Activated T-helper 1 cell treated with anti-CD3 and anti-CD28 coated beads, Interleukin-2, amount 50 U/mL, for 16 hours (primary cell): ENCODE measurements around the gene ERGIC3.

Experiments
- DNase-seq, 2 donors: peaks; one replicate each; pipeline ENCODE4 v3.0.0-alpha.2; 2020; ENCODE audit warnings: low read depth in 1 of 2, low spot score in 1 of 2

The ERGIC3 gene

DNA sequence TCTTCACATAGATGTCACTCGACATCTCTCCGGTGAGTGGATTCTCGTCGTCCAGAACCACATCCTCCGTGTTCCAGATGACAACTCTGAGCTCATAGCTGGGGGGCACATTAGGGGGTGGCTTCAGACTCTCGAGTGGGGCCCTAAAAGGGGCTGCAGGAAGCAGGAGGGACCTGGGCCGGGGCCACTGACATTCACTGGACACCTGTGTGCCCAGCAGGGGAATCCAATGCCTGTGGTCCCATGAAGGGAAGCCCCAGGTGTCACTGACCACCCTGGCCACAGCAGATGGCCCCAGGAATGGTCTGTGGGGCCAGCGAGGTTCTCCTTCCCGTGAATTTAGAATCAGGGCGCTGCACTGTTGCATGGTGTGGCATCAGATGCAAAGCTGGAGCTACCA, 18.7 kb downstream of the ERGIC3 start:
- DNase-seq = no peak

DNA sequence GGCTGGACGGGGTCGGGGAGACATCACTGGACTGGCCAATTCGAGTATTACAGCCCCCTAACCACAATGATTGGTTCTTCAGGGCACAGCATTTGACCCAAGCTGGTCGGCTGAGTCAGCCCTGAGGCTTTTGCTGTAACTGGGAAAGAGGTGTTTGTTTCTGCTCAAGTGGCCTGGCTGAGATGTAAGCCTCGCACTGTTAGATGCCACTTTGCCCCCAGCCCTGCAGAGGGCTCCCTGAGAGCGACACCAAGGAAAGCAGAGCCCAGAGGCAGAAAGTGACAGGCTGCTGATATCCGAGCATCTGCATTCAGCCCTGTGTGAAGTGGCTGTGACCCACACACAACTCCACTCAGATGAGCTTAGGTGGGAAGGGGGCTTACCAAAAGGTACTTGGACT, 19.4 kb downstream of the ERGIC3 start:
- no peak for DNase-seq

- no peak for DNase-seq
These were observed 19.8 kb downstream of the ERGIC3 start for GRCh38 chr20:35561671-35562070.

- no peak for DNase-seq
These were observed 20.7 kb downstream of the ERGIC3 start for GRCh38 chr20:35562541-35563110.

DNA sequence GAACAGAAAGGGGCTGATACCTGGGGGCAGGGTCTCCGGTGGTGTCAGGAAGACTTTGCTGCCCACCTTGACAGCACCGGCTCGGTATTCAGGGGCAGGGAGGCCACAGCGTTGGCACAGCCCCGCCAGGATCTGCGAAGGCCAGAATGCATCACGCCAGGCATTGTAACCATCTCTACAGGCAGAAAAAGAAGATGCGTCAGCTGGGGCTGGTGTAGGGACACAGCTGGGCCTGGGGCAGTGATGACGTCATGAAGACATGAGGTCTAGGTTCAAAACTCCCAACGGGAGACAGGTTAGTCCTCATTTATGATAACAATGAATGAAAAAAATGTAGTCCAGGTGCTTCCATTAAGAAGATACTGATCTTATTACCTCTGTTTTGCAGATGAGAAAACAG, 22.0 kb downstream of the ERGIC3 start:
- DNase-seq = no peak

- no peak for DNase-seq
These were observed 23.0 kb downstream of the ERGIC3 start for GRCh38 chr20:35564905-35565304.

GRCh38 chr20:35568645-35569044, 26.8 kb downstream of the ERGIC3 start:
- no peak for DNase-seq

GRCh38 chr20:35571555-35571954, 29.7 kb downstream of the ERGIC3 start:
- DNase-seq = no peak

DNA sequence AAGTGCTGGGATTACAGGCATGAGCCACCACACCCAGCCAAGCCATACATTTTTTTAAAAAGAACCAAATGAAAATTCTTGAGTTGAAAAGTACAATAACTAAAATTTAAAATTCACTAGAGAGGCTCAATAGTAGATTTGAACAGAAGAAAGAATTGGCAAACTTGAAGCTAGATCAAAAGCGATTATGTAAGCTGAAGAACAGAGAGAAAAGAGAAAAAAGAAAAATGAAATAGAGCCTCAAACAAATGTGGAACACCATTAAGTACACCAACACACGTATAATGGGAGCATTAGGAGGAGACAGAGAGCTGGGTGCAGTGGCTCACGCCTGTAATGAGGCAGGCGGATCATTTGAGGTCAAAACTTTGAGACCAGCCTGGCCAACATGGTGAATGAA, 31.0 kb downstream of the ERGIC3 start:
- no peak for DNase-seq

DNA sequence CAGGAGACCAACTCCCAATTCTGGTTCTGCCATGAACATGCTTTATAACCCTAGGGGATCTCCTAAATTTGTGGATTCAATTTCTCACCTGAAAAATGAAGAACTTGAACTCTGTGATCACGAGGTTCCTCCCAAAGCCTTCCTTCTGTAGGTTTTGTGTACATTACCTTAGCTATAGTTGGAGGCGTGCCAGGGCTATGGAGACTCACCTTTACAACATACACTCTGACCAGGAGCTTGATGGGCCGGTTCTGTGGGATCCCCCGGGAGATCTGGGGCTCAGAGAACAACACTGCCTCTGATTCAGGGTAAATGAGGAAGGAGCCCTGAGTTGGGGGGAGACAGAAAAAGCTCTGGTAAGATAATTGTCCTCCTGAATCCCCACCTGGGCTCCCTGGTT, 34.1 kb downstream of the ERGIC3 start:
- no peak for DNase-seq

DNA sequence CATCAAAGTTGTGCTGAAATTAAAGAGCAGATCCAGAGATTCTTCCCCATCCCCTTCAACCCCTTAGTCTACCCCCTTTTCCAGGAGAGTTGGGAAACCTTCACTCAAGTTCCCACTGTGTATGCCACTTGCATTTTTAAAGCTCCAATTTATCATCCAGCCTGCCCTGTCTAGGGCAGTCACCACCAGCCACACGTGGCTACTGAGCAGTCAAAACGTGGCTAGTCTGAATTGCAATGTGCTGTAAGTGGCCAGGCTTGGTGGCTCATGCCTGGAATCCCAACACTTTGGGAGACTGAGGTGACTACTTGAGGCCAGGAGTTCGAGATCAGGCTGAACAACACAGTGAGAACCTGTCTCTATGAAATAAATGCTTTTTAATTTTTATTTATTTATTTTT, 34.9 kb downstream of the ERGIC3 start:
- no peak for DNase-seq

DNA sequence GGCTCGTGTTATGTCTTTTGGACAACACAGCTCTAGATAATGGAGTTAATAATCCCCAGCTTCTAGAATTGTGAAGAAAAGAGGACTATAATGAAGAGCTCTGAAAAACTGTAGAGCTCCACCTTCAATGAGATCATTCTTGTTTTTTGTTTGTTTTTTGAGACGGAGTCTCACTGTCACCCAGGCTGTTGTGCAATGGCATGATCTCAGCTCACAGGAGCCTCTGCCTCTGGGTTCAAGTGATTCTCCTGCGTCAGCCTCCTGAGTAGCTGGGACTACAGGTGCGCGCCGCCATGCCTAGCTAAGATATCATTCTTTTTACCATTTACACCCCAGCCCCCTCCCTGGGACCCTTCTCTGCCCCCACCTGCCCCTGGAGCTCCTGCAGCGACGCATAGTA, 36.6 kb downstream of the ERGIC3 start:
- DNase-seq = no peak

GRCh38 chr20:35579196-35579595, 37.3 kb downstream of the ERGIC3 start:
- DNase-seq = no peak

DNA sequence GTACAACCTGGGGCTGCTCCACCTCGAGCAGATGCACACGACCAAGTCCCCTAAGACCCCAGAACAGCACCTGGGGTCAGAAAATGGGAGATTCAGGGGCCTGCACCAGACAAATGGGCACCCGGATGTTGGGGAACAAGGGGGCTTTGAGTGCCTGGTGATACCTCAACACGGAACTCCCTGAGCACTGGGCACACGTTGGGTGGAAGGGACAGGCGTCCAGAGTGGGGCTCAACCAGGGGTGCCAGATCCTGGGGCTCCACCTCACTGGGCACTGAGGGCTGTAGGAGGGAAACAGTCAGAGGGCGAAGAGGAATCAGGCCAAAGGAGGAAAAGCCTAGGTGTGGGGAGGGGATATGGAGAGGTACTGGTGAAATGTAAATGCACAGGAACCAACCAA, 40.3 kb downstream of the ERGIC3 start:
- DNase-seq = no peak

GRCh38 chr20:35582741-35583404, 41.0 kb downstream of the ERGIC3 start:
- DNase-seq = no peak

- DNase-seq = no peak
These were observed 42.0 kb downstream of the ERGIC3 start for GRCh38 chr20:35583636-35584560.

DNA sequence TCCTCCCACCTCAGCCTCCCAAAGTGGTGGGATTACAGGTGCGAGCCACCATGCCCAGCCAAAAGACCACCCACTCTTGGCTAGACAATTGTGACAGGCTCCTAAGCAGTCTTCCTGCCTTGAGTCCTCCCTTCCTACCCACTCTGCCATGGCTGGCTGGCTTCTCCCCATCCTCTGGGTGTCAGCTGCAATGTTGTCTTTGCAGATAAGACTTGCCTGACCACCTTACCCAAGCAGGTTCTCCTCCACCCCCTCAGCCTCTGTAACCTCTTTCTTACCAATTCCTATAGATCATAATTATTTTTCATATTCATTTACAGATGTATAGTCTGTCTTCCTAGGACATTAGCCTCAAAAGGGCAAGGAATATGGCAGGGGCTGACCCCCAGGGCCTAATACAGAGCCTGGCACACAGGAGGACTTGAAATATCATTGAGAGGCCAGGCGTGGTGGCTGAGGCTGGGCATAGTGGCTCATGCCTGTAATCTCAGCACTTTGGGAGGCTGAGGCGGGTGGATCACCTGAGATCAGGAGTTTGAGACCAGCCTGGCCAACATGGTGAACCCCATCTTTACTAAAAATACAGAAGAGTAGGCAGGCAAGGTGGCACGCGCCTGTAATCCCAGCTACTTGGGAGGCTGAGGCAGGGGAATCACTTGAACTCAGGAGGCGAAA, 45.0 kb downstream of the ERGIC3 start:
- no peak for DNase-seq

GRCh38 chr20:35587436-35587835, 45.6 kb downstream of the ERGIC3 start:
- no peak for DNase-seq

- DNase-seq = no peak
These were observed 46.5 kb downstream of the ERGIC3 start for GRCh38 chr20:35588397-35588796.

GRCh38 chr20:35592339-35592974, 50.6 kb downstream of the ERGIC3 start:
- no peak for DNase-seq

DNA sequence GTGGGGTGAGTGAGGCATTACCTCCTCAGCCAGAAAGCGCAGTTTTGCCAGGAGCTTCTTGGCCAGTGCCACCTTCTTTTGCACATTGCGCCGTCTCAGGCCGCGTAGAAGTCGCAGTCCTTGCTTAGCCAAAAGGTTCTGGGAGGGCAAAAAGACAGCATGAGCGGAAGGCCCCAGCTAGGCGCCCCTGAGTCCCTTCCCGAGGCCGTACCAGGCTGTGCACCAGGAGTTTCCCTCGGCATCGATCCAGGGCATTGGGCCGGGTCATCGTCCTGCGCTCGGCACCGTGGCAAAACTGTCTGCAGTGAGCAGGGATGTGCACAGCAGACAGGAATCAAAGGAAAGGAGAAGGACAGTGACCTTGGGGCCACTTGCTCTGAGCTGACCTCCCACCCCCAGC, 53.6 kb downstream of the ERGIC3 start:
- DNase-seq = no peak
